Activated effector memory CD4-positive, alpha-beta T cell treated with Interleukin-2 at 50 U/mL for 16 hours (primary cell): ENCODE data around the gene IQCH.

Experiments used
- DNase-seq: peaks from one replicate; pipeline ENCODE4 v3.0.0-alpha.2; 2020

IQCH gene

DNA sequence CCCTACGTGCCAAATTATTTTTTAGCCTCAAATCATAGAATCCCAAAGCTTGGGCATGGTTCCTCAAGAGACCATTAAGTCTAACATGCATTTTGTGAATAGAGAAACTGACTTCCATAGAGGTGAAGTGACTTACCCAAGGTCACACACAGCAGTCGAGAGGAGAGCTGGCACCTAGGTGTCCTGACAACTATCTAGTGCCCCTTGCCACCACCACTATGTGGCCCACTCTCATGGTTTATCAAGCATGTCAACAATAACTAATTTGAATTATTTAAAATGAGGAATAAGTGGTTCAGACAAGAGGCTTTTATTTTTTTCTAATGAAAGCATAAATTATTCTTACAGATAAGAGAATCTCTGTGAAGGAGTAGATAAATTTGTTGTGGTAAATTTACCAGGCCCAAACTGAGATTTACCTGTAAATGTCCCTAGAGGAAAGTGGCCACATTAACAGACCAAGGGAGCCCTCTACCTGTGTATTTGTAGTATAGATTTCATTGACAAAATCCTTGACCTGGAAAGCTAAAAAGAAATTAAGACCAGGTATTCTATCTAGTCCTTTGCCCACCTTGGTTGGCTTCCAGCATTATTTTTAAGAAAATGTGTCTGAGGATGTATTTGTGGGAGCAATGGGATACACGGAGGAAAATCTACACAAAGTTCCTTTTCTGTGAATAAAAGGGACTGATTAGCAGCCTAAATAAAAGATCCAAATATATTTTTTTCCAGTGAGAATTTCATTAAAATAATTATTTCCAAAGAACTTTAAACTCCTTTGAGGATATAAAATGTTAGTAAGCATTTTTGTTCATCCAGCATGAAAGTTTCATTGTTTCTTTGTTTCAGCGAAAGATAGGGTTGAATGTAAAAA is 49.1 kb downstream of the IQCH start:
- no peak for DNase-seq

DNA sequence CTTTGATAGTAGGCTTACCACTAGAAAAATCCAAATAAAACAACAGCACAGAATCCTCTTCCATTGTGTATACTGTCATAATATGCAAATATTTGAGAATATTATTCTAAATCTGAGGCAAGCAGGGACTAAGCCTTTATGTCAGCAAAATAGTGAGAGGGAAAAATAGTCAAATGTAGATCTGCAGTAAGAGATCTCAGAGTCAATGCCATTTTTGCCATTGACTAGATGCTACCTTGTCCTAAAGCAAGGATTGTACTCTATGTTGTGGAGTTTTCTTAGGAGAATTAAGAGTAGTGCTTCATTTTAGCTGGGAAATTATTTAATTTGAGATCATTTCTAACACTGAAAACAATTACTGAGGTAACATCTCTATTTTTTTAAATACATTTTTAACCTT is 50.2 kb downstream of the IQCH start:
- no peak for DNase-seq

DNA sequence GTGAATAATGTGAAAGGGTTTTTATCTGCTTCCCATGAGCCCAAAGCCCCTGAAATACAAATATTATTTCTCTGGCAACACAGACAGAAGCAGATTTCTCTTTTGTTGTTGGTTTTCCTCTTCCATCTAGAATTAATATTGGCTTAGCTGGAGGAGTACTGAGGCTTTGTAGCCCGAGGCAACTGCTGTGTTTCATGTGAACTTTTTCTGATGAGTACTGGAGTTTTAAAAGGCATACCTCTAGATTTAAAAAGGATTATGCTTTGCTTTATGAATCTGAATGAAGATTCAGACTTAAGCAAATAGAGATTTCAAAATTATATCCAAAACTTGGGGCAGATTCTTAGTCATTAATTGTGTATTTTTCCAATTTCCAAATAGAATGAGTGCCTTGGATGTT is 50.9 kb downstream of the IQCH start:
- DNase-seq: no peak

DNA sequence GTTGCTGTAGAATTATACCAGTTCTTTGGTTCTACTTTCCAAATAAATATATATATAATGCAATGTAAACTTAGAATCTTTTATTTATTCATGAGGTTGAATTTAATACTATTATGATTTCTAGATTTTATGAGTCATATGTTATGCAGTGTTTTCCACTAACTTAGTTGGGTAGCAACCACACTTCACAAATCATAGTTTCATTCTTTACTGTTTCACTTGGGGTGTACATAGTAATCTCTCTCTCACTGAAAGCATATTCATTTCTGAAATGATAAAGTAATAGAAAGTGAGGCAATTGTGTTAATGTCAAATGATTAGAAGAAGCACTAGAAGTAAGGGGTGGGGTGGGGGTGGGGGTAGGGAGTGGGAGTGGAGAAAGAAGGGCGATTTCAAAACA is 52.6 kb downstream of the IQCH start:
- no peak for DNase-seq

DNA sequence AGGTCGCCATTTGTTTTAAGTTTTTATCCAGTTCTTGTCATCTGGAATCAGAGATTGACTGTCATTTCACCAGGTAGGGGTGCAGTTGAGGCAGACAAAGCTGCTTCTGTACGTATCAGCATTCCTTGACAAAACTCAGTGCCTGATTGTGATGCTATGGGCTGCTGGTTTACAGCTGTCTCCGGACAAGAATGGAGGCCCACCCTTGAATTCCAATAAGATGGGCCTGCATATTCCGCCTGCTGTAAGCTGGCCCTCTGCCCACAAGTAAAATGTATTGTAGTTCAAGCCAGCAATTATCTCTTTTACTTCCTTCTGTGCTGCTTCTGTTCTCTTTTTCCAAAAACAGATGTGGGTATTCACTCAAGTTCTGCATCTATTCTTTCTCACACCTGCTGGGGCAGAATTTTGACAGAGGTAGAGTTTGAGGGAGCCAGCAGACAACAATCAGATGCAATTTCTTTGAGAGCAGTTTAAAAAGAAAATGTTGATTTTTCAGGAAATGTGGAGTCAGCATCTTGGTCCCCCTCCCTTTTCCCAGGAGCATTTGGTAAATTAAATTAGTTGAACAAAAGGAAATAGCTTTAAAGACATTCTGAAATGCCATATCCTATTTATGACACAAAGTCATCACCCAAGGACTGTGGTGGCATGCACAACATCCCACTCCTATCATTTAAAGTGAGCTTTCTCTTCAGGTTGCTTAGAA is 53.5 kb downstream of the IQCH start:
- no peak for DNase-seq

DNA sequence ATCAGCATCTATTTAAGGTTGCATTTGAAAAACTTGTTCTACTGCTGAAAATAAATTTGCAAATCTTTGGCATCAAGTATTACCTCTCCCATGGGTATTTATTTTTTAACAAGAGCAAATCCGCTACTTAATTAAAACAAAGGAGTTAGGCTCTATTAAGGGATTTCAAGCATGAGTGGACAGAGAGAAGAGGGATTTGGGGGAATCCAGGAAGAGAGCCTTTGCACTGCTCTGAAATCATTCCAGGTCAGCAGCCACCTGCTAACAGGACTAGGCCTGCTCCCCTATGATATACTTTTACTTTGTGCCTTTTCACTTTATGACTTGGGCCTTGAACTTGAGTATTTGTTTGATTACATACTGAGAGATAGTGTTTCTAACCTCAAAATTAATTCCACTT is 57.1 kb downstream of the IQCH start:
- DNase-seq: no peak

DNA sequence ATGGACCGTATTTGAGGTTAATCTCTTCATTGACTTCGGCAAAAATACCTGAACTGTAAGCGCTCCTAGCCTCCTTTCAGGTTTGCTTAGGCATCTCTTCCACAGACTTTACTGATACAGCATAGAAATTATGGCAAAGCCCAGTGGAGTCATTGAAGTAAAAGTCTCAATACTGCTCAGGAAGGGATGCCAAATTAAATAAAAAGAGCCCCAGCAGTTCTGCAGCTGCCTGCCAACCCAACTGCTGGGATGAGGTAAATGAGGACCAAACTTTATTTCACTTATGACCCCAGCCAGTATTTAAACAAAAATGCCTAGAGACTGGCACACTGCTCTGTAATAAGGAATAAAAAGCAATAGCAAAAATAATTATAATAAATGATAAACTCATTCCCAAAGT is 65.4 kb downstream of the IQCH start:
- DNase-seq: no peak

DNA sequence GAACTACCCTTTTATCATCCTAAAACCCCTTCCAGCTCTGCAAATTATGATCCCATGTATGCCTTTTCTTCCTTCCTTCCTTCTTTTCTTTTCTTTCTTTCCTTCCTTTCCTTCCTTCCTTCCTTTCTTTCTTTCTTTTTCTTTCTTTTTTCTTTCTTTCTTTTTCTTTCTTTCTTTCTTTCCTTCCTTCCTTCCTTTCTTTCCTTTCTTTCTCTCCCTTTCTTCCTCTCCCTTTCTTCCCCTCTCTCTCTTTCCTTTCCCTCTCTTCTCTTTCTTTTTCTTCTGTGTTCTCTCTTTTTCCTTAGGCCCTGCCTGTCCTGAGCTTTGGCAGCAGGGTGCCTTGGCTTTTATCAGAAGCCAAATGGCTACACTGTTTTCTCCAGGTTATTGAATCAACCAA is 66.8 kb downstream of the IQCH start:
- no peak for DNase-seq

DNA sequence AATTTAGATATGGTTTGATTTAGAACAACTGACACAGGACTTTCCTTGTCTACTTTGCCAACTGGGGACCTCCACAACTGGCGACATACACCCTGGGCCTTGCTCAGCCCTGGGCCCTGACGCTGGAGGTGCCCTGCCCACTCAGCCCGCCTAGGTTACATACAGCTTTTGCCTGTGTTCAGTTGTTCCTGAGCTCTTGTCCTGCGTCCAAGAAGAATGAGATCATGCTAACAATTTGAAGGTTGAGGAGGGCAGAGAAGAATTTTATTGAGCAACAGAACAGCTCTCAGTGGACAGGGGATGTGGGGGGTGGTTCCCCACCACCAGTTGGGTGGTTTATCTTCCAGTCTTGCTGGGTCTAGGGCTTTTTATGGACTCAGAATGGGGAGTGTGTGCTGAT is 67.9 kb downstream of the IQCH start:
- DNase-seq: no peak

DNA sequence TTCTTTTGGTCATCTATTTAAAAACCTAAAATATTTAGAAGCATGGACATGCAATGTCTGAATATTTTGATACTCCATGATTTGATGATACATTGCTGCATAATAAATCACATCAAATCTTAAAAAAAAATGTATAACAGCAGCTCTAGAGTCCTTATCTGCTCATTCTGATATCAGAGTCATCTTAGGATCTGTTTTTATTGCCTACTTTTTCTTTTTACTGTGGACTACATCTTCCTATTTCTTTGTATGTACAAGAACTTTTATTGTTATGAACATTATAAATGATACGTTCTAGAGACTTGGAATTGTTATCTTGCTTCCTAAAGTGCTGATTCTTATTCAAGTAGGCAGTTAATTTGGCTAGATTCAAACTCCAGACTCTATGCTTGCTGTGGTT is 72.7 kb downstream of the IQCH start:
- no peak for DNase-seq

DNA sequence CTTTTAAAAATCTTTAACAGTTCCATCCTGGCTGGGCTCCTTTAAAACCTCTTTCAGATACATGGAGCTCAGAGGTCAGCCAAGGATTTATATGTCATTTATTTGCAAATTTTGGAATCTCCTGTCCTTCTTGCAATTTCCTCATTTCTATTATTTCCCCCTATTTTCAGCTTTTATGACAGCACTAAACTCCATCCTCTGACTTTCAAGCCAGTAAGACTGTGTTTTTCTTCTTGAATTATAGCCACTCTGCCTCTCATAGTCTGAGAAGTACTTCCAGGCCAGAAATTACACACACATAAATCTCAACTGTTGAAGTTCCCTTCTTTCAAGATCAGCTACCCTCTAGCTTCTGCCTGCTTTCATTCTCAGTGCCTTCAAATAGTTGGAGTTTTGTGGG is 73.2 kb downstream of the IQCH start:
- no peak for DNase-seq

DNA sequence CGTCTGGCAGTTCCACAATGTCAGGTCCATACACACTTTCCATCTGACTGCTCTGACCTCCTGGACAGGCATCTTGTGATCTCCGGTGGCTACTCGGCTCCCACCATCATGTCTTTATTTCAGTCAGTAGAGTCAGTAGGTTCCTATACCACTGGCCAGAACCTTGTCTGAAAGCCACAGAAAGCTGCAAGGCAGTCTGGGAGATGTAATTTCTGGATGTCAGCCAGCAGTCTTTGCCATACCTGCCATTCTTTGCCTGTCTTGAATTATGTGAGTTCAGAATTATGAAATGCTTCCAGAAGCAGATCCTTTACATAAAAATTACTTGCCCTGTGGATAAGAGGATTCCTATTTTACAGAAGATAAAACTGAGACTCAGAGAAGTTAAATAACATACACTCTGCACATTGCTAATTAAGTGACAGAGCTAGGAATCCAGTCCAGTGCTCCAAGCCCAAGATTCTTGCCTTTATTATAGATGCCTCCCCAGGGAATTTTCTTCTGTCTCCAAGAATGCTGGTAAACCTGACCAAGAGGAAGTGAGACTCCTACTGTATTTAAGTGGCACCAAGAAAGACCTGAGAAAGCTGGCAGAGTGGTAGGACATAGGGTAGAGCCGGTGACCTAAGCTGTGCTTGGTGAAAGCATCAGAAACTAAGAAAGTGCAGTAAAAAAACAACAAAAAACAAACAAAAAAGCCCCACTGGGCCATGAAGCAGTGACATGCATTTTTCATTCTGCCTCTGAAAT is 75.6 kb downstream of the IQCH start:
- no peak for DNase-seq

DNA sequence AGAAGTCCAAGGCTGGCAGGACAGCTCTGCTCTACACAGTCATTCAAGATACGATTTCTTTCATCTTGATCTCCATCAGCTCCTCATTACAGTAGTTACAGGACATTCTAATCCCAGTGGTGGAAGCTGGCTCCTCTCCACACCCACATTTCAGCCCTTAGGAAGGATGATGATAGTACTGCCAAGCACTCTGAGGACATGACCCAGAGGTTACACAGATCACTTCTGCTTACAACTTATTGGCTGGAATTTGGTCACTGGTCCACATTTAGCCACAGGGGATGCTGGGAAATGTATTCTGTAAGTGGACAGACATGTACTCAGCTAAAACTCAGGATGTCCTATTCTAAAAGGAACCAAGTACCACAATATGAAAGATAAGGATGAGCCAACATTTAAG is 77.1 kb downstream of the IQCH start:
- no peak for DNase-seq

DNA sequence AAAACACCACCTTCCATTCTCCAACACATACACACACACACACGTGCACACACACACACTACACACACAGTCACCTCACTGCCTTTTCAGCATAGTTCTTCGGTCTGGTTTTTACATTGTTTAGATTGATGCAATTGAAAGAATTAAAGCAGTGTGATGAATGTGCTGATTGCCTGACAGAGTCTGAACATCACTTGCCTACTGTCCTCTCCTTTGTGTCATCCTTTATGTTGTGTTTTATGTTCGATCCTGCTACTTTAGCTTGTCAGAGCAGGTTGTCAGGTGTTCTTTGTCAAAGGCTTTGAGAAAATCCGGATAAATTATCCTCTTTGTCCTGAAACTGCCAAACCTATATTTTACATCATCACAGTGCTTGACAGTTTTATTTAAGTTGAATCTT is 80.4 kb downstream of the IQCH start:
- DNase-seq: no peak

DNA sequence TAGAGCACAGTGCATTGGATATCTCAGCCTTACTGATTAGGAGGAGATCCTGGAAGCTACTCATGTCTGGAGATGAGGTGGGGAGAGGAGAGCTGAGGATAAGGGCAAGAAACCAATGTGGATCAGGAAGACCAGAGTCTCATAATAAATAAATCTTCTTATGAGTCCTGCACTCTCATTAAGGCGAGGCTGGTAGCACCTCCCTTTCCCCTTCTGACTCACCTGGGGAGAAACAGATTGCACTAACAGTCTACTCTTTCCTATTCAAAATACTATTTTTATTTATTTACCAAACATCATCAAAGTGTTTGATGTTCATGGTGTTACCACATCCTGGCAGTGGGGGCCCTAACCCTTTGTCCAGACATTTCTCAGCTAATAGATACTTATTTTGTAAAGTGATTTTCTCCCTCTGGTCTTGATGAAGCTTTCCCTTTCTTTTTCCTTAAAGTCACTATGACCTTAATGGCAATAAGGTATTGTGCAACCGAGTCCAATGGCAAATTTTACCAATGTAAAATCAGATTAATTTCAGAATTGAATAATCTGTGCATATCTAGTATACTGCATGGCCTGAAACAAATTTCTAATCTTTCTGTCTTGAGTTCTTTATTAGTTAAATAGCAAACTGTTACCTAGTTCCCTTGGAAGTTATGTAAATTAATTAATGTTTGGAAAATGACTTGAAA is 81.1 kb downstream of the IQCH start:
- no peak for DNase-seq

DNA sequence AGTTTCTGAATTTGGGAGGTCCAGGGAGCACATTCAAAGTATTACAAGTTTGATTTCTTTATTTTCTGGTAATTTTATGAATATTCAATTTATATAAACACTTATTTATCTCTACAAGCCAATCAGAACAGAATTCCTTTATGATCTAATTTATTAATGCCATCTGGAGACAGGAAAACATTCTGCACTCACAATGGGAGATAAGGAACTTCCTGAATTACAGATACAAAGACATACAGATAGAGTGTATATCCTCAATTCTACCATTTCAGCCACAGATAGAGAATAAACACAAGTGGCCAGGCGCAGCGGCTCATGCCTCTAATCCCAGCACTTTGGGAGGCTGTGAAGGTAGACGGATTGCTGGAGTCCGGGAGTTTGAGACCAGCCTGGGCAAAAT is 86.0 kb downstream of the IQCH start:
- no peak for DNase-seq

DNA sequence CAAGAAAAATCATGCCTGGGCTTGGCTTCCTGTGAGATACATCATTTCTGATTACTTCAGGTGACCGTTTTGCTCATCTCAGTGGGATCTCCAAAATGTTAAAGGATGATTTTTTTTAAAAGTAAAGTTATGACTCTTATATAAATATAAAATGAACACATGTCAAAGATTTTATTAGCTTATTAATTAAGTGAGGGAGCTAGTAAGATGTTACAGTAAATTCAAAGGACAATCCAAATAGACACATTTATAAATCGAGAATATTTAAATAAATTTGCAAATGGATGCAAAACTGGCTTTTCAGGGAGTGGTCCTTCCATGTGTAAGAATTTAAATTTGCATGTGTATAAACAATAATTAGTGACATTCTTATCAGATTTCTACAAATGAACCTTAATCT is 87.0 kb downstream of the IQCH start:
- DNase-seq: no peak

DNA sequence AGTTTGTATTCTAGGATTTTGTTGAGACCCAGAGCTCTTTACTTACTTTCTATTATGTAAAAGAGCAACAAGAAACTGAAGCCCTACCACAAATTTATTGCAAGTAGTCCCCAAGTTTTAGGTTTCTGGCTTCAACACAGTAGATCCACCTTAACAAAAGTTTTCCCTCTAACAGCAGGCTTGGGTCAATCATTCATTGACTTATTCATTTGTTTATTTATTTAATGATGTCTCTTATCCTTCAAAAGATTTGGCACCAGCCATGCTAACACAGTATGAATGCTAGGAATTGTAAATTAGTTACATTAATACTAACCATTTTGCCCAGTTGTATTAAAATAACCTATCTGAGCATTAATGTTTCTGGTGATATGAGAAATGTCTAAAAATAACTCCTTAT is 88.6 kb downstream of the IQCH start:
- DNase-seq: no peak

DNA sequence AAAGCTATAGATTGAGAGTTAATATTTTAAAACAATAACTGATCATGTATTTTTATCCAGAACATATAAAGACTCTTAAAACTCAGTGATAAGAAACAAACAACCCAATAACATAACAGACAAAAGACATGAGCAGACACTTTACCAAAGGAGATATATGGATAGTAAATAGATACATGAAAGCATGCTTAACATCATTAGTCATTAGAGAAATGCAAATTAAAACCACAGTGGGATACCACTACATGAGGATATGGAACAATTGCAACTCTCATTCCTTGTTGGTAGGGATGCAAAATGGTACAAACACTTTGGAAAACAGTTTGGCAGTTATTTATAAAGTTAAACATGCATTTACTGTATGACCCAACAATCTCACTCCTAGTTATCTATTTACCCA is 95.0 kb downstream of the IQCH start:
- DNase-seq: no peak

DNA sequence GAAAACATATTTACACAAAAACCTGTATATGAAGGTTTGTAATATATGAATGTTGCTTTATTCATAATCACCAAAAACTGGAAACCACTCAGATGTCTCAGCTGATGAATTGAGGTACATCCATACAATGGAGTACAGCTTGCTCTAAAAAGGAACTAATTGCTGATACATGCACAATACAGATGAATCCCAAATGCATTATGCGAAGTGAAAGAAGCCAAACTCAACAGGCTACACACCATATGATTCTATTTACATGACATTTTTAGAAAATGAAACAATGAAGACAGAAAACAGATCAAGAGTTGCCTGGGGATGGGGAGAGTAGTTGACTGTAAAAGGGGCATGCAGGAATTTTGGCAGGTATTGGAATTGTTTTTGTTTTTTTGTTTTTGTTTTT is 95.5 kb downstream of the IQCH start:
- DNase-seq: no peak

DNA sequence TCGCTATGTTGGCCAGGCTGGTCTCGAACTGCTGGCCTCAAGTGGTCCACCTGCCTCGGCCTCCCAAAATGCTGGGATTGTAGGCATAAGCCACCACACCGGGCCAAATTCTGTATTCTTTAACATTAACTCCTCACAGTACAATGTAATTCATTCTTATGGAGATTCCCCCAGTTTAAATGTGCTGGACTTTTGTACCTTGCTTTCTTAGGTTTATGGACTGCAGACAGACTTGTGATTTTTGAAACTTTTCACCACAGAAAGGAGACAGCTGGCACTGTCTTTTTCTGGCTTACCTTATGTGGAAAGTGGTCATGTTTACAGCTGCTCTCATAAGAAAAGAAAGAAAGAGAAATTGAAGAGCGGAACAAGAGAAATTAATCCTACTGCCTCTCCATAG is 103.8 kb downstream of the IQCH start:
- DNase-seq: no peak

DNA sequence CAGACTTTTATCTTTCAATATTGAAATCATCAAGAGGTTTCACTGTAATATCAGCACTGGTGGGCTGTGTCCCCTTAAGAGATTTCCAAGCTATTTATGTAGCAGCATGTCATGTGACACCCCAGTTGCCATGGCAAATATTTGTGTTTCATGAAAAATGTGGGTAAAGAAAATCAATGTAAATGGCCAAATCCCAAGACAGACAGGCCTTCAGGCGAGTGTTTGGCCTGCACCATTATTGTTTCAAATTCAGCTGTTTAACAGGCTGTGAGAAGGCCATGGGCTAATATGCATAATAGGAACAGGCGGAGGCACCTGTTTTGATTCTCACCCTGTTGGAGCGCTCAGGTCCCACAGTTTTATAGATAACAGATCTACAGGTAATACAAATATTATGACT is 104.2 kb downstream of the IQCH start:
- DNase-seq: no peak

DNA sequence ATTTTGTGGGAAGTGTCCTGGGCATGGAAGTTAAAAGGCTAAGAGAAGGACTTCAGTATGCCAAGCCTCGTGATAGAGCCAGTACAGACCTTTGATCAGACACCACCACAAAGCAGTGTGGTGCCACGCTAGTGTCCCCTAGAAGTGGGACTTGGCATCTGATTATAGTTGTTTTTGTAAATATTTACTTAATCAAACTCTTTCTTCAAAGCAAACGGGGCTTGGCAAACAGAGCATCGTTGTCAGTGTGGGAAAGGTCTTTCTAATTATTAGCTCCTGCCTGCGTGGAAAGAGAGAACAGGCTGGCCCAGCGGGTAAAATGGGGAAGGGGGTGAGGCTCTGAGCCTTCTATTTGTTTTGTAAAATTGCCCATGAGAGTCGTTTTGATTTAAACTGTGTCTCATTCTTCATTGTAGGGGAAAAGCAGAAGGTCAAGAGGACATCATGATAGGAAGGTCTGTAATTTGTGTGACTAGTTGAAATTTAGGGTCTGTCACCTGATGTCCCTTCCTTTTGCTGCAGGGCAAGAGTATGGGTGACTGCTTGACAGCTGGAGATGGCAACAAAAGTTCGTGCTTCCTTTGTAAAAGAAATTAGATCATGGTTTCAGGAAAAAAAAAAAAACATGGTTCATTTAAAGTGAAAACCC is 105.0 kb downstream of the IQCH start:
- DNase-seq: no peak
